Measurements from ENCODE around the gene GLIS2. TPM values are rescaled to one million over a fixed set of nuclear protein-coding genes. Genes with fewer than 3 reads are reported as not detected.
"Not testable (repeated sequence)": the region's sequence is repeated elsewhere in the genome, so short reads cannot be mapped to it uniquely, and the experiment has no call there.

GLIS2 gene
- total RNA-seq, 1 donor from 2014 or later: 0.53 TPM

- TF ChIP-seq CTCF (IDR thresholded peaks at IDR 0.05; ENCODE audit: insufficient read depth, low read length, severe bottlenecking): no peak
- Histone ChIP-seq H3K4me3 (ENCODE audit: low read depth, low read length) (no peak overlapping the region), H3K36me3 (ENCODE audit: control insufficient read depth, insufficient read depth, low read length) (peaks cover 19% of the 10 kb centered on the region), H3K27me3 (ENCODE audit: control insufficient read depth, insufficient read depth, low read length) (no peaks in the 10 kb centered on the region)
- FAIRE-seq (no peak), DNase-seq (ENCODE audit: low read depth) (no peak)
These were observed 27.2 kb downstream of the GLIS2 start for GRCh38 chr16:4342866-4343744.

- H3K27me3 ChIP-seq (ENCODE audit: control insufficient read depth, insufficient read depth, low read length); H3K4me3 ChIP-seq (ENCODE audit: low read depth, low read length); DNase-seq (ENCODE audit: low read depth): not testable (repeated sequence)
- H3K36me3 ChIP-seq (ENCODE audit: control insufficient read depth, insufficient read depth, low read length): peaks cover 20% of the 10 kb centered on the region
- FAIRE-seq: peak; percentile 93
These were observed 28.6 kb downstream of the GLIS2 start for GRCh38 chr16:4344300-4344982.

- FAIRE-seq: no peak
- DNase-seq (ENCODE audit: low read depth): peak; percentile 26
- TF ChIP-seq CTCF (IDR thresholded peaks at IDR 0.05; ENCODE audit: insufficient read depth, low read length, severe bottlenecking): no peak
- H3K36me3 ChIP-seq (ENCODE audit: control insufficient read depth, insufficient read depth, low read length): peaks cover 18% of the 10 kb centered on the region
- no peak overlapping the region for H3K4me3 ChIP-seq (ENCODE audit: low read depth, low read length)
- H3K27me3 ChIP-seq (ENCODE audit: control insufficient read depth, insufficient read depth, low read length): no peaks in the 10 kb centered on the region
These were observed 29.3 kb downstream of the GLIS2 start for GRCh38 chr16:4344983-4345835.

GRCh38 chr16:4345836-4346781, 30.2 kb downstream of the GLIS2 start:
- no peak for TF ChIP-seq CTCF (IDR thresholded peaks at IDR 0.05; ENCODE audit: insufficient read depth, low read length, severe bottlenecking)
- Histone ChIP-seq H3K27me3 (ENCODE audit: control insufficient read depth, insufficient read depth, low read length) (no peaks in the 10 kb centered on the region), H3K36me3 (ENCODE audit: control insufficient read depth, insufficient read depth, low read length) (peaks cover 11% of the 10 kb centered on the region), H3K4me3 (ENCODE audit: low read depth, low read length) (no peak overlapping the region)
- no peak for FAIRE-seq
- peak; percentile 20 for DNase-seq (ENCODE audit: low read depth)

- TF ChIP-seq CTCF (IDR thresholded peaks at IDR 0.05; ENCODE audit: insufficient read depth, low read length, severe bottlenecking): no peak
- Histone ChIP-seq H3K36me3 (ENCODE audit: control insufficient read depth, insufficient read depth, low read length) (peaks cover 8% of the 10 kb centered on the region), H3K4me3 (ENCODE audit: low read depth, low read length) (no peak overlapping the region), H3K27me3 (ENCODE audit: control insufficient read depth, insufficient read depth, low read length) (no peaks in the 10 kb centered on the region)
- FAIRE-seq (no peak), DNase-seq (ENCODE audit: low read depth) (no peak)
These were observed 31.1 kb downstream of the GLIS2 start for GRCh38 chr16:4347010-4347409.
